Middle frontal gyrus (tissue), 1 donor: ENCODE measurements around the gene MINDY3.

ENCODE experiments used
- DNase-seq: peaks from one replicate; pipeline ENCODE4 v3.0.0-alpha.2; 2015; ENCODE audit warnings: low spot score; ENCODE audit errors: extremely low spot score

Gene MINDY3

DNA sequence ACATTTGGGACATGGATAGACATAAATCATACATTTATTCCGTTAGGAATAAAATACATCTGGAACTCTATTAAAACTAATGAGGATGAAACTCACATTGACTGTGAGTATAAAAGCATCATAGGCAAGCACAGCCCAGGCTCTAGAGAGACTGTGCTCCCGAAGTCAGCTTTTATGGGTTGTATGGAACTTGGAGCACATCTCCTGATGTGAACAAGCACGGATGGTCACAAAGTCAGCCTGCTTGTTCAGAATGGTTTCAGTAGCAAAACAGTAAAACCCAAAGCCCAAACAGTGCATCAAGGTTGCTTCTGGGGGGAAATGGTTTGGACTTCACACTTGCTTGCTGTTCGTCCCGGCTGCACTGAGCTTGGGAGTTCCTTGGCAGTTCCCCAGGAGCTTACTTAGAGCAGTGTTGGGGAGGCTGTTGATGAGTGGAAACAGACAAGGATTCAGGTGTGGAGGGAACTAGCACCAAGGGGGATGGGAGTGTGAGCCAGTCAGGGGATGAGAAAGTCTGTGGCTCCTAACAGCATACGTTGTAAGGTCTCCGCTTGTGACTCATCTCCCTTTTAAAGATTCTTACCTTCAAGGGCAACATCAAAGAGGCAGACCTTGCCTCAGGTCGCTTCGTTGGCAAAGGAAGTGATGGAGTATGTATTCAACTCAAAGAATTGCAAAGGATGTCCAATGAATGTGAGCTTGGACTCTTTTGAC, 120.9 kb downstream of the MINDY3 start:
- no peak for DNase-seq

DNA sequence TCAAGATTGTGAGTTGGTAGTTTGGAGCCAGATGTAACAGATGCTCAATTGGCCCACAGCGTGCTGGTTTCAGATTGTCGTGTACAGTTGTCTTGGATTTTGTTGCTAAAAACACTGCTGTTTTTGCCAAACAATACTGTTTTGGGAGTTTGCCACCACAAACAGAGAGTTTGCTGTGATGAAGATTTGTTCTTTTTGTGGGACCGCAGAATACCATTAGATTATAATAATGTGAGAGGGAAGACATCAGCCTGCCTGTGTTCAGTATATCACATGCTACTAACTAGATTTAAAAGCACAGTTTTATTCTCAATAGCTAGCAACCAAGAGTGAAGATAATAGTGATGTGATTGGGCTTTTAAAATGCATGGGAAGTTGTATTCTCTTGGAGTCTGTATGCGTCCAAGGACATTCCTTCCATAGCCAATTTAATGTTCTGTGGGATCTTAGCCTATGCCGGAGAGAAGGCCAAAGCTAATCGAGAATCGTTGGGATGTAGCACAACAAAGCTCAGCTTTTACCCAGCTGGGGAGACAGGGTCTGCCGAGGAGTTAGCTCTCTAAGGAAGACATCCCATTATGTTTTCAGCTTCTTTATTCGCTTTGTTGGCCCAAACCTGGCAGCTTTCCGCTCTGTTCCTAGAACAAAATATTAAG, 121.9 kb downstream of the MINDY3 start:
- no peak for DNase-seq

DNA sequence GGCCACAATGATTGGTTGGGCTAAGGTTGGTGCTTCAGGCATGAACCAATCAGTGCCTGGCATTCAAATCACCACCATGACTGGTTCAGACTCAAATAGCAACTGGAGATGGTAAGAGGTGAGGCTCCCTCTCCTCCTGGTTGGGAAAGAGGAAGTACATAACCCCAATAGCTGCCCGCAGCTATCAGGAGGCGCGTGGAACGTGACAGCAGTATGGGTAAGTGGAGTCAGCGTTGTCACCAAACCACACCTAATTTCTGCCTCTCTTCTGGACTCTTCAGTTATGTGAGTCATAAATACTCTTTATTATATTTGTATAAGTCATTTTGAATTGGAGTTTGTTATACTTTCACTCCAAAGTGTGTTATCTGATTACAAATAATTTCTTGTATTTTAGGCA, 122.7 kb downstream of the MINDY3 start:
- DNase-seq, result no peak

DNA sequence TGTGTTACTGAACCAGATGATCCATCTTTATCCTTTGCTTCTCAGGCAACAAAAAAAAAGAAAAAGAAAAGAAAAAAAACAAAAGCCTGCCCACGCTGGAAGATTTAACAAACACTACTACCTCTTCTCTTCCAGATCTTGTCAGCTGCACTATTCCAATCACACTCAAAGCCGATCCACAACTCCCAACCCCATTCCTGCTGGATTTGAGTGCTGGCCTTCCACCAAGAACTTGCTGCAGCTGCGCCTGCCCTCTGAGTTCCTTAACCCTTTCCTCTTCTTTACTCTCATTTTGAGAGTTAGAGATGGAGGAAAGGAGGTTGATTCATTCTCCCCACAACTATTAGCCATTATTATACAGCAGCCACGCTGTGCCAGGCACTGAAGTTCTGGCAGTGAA, 124.5 kb downstream of the MINDY3 start:
- no peak for DNase-seq

DNA sequence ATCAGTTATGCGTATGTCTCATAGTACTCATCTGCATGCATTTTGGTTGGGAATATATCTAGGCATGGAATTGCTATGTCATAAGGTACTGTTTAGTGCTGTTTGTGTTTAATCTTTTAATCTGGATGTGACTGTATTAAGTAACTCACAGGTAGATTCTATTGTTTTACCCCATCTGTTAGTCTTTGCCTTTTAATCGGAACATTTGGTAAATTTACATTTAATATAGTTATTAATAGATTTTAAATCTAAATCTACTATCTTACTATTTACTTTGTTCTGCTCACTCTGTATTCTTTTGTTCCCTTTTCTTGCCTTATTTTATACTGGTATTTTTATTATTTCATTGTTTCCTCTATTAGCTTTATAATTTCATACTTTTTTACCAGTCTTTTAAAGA, 130.0 kb downstream of the MINDY3 start:
- DNase-seq, result no peak

DNA sequence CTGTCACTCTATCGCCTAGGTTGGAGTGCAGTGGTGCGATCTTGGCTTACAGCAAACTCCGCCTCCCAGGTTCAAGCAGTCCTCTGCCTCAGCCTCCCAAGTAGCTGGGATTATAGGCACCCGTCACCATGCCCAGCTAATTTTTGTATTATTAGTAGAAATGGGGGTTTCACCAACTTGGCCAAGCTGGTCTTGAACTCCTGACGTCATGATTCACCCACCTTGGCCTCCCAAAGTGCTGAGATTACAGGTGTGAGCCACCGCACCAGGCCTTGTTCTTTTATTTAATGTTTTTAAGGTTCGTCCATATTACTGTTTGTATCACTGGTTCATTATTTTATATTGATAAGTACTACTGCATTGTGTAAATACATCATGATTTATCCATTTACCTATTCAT, 130.4 kb downstream of the MINDY3 start:
- DNase-seq, result no peak
